Retinal pigment epithelial cell (primary cell): ENCODE data around the gene GLYATL3.

Experiments used
- DNase-seq: peaks from one replicate; pipeline ENCODE4 v3.0.0-alpha.2; 2010; ENCODE audit warnings: low read depth
- H3K4me3 ChIP-seq: 2 replicates; pipeline ENCODE4 v1.5.1; 2011; ENCODE audit warnings: mild to moderate bottlenecking, low read length, control low read depth, moderate library complexity
- TF ChIP-seq, protein P1 (sequence below): conservative IDR thresholded peaks from 2 replicates; pipeline ENCODE4 v1.5.1; 2011; ENCODE audit warnings: low read depth, low read length, control low read depth, inconsistent platforms

The GLYATL3 gene

DNA sequence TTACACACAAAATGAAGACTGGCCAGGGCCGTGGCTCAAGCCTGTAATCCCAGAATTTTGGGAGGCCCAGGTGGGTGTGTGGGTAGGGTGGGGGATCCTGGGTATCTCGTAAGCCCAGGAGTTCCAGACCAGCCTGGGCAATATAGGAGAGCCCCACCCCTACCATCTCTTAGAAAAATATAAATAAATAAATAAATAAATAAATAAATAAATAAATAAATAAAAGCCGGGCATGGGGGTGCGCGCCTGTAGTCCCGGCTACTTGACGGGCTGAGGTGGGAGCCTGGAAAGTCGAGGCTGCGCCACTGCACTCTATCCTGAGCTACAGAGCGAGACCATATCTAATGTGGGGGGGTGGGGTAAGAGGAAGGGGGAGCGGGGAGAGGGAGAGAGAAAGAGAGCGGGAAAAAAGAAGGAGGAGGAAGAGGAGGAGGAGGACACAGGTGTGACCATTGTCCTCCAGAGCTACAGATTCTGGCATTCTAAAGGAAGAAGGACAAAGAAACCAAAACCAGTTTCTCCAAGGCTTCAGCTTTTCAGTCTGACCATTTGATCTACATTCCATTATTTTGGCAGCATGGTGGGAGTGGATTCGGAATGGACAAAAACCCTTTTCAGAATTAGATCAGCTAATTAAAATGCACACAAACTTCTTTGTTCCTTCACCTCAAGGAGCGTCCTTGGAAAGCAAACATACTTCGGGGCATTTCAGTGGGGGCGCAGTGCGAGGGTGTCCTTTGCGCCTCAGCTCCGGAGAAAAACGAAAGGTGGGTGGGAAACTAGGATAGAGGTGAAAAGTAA is 50.2 kb downstream of the GLYATL3 start:
- DNase-seq, result no peak

DNA sequence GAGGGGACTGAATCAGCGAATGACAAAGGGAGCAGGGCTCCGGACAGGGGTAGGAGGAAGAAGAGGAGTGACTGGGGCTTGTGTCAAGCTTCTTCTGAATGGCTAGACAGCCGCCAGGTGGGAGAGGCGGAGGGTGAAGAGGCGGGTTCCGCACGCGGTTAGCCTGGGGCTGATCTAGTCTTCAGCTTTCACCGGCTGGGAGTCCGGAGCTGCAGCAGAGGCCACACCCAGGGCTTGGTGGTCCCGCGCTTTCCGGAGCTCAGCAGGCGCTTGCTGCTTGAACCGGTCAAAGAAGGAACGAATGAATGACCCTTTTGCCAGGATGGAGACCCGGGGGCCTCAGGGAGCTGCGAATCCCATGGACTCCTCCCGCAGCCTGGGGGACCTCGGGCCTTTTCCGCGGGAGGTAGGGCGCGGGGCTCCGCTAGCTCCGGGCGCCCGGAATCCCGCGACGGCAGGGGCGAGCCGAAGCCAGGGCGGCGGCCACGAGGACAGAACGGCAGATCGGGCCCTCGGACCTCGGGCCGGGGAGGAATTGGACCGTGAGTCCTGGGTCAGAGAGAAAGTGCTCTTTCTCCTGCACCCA is 50.9 kb downstream of the GLYATL3 start, which contains the start of gene C6orf141:
TSS of gene C6orf141 (plus strand) at position 177 of the 586 bp plus-strand sequence. CDS start at position 302, 125 bp downstream.
- TF ChIP-seq, protein P1, sequence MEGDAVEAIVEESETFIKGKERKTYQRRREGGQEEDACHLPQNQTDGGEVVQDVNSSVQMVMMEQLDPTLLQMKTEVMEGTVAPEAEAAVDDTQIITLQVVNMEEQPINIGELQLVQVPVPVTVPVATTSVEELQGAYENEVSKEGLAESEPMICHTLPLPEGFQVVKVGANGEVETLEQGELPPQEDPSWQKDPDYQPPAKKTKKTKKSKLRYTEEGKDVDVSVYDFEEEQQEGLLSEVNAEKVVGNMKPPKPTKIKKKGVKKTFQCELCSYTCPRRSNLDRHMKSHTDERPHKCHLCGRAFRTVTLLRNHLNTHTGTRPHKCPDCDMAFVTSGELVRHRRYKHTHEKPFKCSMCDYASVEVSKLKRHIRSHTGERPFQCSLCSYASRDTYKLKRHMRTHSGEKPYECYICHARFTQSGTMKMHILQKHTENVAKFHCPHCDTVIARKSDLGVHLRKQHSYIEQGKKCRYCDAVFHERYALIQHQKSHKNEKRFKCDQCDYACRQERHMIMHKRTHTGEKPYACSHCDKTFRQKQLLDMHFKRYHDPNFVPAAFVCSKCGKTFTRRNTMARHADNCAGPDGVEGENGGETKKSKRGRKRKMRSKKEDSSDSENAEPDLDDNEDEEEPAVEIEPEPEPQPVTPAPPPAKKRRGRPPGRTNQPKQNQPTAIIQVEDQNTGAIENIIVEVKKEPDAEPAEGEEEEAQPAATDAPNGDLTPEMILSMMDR, result no peak
- peak within 1 kb of the TSS; percentile 60 for H3K4me3 ChIP-seq
- DNase-seq, result no peak

More for the DNA sequence above, 50.2 kb downstream of the GLYATL3 start:
- H3K4me3 ChIP-seq, result peak overlapping the region; percentile 60
- TF ChIP-seq, protein P1, result no peak

DNA sequence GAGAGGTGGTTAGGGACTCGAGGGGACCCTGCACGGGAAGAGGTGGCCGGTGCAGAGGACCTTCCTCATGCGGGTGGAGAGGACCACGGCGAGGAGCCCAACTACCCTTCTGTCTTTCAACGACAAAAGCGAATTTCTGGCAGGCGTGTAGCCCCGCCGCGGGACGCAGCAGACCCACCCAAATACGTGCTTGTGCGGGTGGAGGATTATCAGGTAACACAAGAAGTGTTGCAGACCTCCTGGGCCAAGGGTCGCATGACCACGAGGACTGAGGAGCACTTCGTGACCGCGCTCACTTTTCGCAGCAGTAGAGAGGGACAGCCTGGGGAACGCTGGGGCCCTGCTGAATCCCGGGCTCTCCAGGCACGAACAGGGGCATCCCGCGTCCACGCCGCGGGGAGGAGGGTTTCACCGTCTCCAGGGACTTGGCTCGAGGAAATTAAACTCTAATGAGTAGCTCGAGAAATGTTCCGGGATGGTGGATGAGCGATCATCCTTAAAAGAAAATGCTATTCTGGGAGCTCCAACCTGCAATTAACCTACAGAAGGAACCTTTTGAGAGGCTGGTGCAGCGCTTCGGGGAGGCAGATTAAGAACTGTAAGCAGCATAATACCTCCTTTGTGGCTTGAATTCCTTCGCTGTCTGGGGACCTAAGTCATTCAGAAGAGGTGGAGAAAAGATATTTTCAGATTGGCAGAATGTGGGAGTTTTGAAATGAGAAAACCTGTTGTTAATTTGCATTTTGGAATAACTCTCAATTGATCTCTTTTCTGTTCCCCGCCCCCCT is 51.5 kb downstream of the GLYATL3 start:
- H3K4me3 ChIP-seq, result peak overlapping the region; percentile 60
- TF ChIP-seq, protein P1, result no peak
- peak; percentile 52 for DNase-seq

DNA sequence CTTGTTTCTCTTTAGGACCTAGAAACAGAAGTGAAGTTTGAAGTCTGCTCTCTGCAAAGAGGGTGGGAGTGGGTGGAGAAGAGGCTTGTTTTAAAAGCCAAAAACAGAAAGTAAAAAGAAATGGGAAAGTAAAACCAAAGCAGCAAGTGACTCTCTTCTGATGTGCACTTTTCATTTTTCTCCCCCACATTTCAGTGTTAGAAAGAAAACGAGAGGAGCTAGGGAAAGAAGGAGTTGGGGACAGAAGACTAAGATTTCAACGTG is 52.1 kb downstream of the GLYATL3 start:
- TF ChIP-seq, protein P1, result no peak
- H3K4me3 ChIP-seq, result peak overlapping the region; percentile 60
- DNase-seq, result no peak

DNA sequence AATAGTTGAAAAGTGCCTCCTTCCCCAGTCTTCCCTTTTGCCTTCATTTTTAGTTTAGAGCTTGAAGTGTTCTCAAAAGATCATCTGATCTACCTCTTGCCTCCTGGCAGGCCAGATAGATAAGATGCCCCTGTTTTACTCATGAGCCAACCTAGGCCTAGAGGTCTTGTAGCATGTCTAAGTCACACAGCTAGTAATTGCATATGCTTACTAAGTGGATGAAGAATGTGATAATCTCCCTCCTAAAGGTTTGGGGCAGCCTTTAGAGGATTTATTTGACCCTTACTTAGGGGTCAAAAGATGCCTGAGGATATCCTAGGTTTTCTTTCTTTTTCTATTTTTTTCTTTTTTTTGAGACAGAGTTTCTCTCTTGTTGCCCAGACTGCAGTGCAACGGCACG is 52.9 kb downstream of the GLYATL3 start:
- TF ChIP-seq, protein P1, result no peak
- peak overlapping the region; percentile 60 for H3K4me3 ChIP-seq
- DNase-seq, result no peak

DNA sequence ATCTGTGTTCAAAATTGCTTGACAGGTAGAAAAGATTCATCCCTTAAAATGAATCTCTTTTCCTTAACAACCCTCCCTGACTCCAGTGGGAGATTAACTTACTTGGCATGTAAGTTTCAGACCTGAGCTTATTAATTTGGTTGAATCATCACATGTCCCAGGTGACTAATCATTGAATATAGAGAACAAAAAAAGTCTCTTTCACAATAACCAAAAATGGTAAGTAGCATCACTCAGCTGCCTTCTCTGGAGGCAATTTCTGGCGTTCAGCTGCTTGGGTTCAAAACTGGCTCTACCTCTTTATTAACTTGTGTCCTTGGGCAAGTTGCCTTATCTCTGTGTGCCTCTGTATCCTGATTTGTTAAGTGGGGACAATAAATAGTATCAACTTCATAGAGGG is 53.7 kb downstream of the GLYATL3 start:
- no peak overlapping the region for H3K4me3 ChIP-seq
- TF ChIP-seq, protein P1, result no peak
- peak; percentile 43 for DNase-seq

DNA sequence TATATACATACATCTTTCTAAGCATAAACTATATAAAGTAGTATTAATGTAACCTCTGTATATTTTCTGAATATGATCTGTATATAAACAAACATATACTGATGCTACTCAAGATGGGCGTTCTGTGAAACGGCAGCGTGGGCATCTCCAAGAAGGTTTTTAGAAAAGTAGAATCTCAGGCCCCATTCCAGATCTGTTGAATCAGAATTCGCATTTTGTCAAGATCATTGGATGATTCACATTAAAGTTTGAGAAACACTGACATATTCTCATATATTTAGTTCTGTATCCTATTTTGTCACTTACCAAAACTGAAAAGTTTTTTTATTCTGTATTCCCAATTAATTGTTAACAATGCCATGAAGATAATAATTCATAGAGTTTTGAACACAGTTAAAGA is 56.2 kb downstream of the GLYATL3 start:
- DNase-seq, result no peak
- H3K4me3 ChIP-seq, result no peak overlapping the region
- TF ChIP-seq, protein P1, result no peak
